ENCODE measurements around the gene BTBD2. TPM values are rescaled to one million over a fixed set of nuclear protein-coding genes. Genes with fewer than 3 reads are reported as not detected.

The BTBD2 gene
- total and polyA plus RNA-seq, 2 of the 13 experiments (the other 11 are each of a cell fraction or from before 2014, with no cell fraction given) = 28.1 to 45.3 TPM

DNA sequence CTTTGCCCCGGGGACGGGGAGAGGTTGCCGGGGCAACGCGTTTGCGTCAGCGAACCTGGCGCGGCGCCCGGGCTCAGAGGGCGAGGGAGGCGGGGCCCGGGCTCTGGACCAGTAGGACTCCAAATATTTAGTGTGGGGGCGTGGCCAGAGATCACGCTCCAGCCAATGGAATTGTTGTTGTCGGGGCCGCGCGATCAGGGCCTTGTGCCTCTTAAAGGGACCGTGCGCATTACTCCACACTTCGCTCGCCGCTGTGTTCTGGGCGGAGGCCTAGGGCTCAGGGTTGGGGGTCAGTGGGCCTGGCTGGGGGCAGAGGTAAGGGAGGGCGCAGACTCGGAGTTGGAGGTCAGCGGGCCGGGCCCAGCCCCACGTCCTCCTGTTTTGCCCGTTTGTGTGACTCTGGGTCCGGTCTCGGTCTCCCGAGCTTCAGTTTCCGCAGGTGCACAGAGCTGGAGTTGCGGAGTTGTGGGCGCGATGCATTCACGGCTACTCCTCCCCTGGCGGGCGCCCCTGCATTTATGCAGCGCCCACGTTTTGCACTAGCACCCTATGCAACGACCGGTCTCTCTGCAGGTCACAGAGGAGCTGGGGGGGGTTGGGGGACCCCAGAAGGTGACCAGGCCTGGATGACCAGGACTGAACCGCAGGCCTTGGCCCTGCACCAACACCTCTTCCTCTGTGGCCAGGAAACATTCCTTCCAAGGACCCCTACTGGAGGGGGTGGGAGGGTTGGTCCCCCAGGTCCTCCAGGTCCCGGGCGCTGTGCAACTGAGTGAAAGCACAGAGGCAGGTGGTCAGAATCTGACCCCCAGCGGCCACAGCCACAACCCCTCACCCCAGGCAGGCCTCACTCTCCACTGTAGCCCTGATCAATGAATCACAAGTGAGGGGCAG, 46.2 kb upstream of the BTBD2 start (continued):
- TF ChIP-seq HDAC1 (CRISPR knock-in tag; IDR thresholded peaks at IDR 0.05) = peak; percentile 70; the same call in 1 of the 2 replicates
- 0 out of 2 replicates have a peak, but pooled peaks have one; percentile 19 for TF ChIP-seq TFE3 (CRISPR knock-in tag; IDR thresholded peaks at IDR 0.05)
- TF ChIP-seq NR1H2 (CRISPR knock-in tag; IDR thresholded peaks at IDR 0.05; ENCODE audit: borderline replicate concordance, low read depth) = no peak
- no peak for TF ChIP-seq CENPT (CRISPR knock-in tag; IDR thresholded peaks at IDR 0.05; ENCODE audit: low read depth)
- TF ChIP-seq ZFX (CRISPR knock-in tag; IDR thresholded peaks at IDR 0.05; ENCODE audit: low read depth) = peak; percentile 93
- peak; percentile 75 for TF ChIP-seq SP2 (CRISPR knock-in tag; IDR thresholded peaks at IDR 0.05)
- no peak for TF ChIP-seq ZSCAN20 (CRISPR knock-in tag; IDR thresholded peaks at IDR 0.05; ENCODE audit: borderline replicate concordance)
- TF ChIP-seq ARID5B (CRISPR knock-in tag; IDR thresholded peaks at IDR 0.05) = 0 out of 2 replicates have a peak, but pooled peaks have one; percentile 10
- 0 out of 2 replicates have a peak, but pooled peaks have one; percentile 26 for TF ChIP-seq ZMAT3 (CRISPR knock-in tag; conservative IDR thresholded peaks at IDR 0.05)
- TF ChIP-seq, protein P1, sequence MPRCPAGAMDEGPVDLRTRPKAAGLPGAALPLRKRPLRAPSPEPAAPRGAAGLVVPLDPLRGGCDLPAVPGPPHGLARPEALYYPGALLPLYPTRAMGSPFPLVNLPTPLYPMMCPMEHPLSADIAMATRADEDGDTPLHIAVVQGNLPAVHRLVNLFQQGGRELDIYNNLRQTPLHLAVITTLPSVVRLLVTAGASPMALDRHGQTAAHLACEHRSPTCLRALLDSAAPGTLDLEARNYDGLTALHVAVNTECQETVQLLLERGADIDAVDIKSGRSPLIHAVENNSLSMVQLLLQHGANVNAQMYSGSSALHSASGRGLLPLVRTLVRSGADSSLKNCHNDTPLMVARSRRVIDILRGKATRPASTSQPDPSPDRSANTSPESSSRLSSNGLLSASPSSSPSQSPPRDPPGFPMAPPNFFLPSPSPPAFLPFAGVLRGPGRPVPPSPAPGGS (CRISPR knock-in tag; IDR thresholded peaks at IDR 0.05) = peak; percentile 15; the same call in 1 of the 2 replicates
- TF ChIP-seq SMC3 (IDR thresholded peaks at IDR 0.05; ENCODE audit: low read length) = no peak
- peak; percentile 82 for TF ChIP-seq DR1 (CRISPR knock-in tag; IDR thresholded peaks at IDR 0.05)
- no peak for TF ChIP-seq ZNF326 (CRISPR knock-in tag; IDR thresholded peaks at IDR 0.05; ENCODE audit: borderline replicate concordance)
- no peak for TF ChIP-seq ZNF256 (CRISPR knock-in tag; conservative IDR thresholded peaks at IDR 0.05)
- TF ChIP-seq KLF9 (CRISPR knock-in tag; IDR thresholded peaks at IDR 0.05; ENCODE audit: low read depth) = no peak
- TF ChIP-seq ZNF598 (CRISPR knock-in tag; IDR thresholded peaks at IDR 0.05; ENCODE audit: borderline replicate concordance) = no peak
- TF ChIP-seq STAG1 (CRISPR knock-in tag; IDR thresholded peaks at IDR 0.05) = peak; percentile 52
- no peak for TF ChIP-seq ZNF121 (CRISPR knock-in tag; IDR thresholded peaks at IDR 0.05)
- TF ChIP-seq, protein P2, sequence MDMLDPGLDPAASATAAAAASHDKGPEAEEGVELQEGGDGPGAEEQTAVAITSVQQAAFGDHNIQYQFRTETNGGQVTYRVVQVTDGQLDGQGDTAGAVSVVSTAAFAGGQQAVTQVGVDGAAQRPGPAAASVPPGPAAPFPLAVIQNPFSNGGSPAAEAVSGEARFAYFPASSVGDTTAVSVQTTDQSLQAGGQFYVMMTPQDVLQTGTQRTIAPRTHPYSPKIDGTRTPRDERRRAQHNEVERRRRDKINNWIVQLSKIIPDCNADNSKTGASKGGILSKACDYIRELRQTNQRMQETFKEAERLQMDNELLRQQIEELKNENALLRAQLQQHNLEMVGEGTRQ (IDR thresholded peaks at IDR 0.05; ENCODE audit: low read depth, low read length) = no peak
- TF ChIP-seq, protein P2 (CRISPR knock-in tag; IDR thresholded peaks at IDR 0.05; ENCODE audit: borderline replicate concordance) = no peak
- 0 out of 2 replicates have a peak, but pooled peaks have one; percentile 58 for TF ChIP-seq ZNF564 (CRISPR knock-in tag; IDR thresholded peaks at IDR 0.05)

Data from HepG2 (cell line).